ENCODE results near the gene CSNK1G1.

The CSNK1G1 gene

DNA sequence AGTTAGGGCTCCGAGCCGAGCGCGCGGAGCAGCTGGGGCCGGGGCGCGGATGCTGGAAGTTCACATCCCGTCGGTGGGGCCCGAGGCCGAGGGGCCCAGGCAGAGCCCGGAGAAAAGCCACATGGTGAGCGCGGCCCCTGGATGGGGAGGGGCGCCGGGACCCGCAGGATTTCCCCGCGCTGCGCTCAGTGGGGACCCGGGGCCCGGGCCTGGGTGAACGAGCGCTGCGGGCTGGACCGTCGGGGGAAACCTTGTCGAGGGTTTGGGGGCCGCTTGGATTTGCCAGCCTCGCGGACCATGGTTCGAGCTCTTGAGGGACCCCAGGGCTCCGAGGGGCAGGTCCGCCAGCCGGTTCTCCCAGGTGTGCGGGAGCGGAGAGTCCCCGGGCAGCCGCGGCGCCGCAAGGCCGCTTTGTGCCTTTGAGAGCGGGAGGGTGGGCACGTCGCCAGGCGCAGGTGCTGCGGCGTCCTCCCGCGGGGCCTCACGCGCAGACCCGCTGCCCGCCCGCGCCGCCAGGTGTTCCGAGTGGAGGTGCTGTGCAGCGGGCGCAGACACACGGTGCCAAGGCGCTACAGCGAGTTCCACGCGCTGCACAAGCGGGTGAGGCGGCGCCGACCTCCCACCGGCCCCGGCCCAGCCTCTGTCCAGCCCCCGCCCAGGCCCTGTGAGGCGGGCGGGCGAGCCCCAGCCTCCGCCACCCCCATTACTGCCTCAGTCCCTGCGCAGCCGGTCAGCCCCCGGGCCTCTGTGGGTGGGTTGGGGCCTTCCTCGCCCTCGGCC lies 204.1 kb downstream of the CSNK1G1 start, which contains the start of gene SNX22:
TSS of gene SNX22 (plus strand) at position 5 of the 780 bp plus-strand sequence. CDS start at position 50, 45 bp downstream.
- DNase-seq, result peak in 1 of 2 donors; percentile 29

DNA sequence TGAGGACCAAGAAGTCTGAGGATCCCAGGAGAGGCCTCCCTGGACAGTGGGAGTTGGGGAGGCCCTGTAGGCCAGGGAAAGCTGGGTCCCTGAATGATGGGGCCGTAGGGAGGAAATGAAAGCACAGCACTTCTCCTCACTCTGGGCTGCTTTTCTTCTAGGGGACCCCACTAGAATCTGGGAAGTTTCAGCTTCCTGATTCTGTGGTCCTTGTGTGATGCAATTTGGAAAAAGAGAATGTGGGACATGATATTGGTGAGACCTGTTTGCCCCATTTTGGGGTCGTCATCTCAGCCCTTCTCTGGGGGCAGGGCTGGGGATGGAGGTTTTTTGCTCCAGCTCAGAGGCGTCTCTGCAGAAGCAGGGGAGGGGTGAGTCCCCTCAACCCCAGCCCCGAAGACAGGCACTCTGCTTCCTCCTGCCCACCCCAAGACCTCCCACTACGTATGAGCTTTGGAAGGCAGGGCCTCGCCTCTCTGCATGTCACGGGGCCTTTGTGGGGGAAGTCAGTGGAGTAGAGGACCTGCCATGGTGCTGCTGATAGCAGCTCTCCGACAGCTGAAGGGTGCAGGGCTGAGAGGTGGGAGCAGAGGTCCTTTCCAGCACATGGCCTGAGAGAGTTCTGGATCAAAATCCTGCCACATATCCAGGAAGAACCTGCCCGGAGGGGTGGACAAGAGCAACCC lies 205.9 kb downstream of the CSNK1G1 start:
- no peak for DNase-seq

DNA sequence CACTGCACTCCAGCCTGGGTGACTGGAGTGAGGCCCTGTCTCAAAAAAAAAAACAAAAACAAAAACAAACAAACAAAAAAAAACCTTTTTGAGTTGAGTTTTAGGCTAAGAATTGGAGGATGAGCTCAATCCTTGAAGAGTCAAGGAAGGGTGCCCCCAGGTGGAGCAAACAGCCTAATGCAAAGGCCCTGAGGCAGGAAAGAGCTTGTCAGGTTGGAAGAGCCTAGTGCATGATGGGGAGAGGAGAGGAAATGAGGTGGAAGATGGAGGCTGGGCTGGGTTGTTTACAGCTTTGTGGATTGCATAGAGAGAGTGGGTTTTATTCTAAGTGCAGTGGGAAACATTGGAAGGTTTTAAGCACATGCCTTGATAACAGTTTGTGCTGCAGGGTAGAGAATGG lies 206.5 kb downstream of the CSNK1G1 start:
- no peak for DNase-seq

DNA sequence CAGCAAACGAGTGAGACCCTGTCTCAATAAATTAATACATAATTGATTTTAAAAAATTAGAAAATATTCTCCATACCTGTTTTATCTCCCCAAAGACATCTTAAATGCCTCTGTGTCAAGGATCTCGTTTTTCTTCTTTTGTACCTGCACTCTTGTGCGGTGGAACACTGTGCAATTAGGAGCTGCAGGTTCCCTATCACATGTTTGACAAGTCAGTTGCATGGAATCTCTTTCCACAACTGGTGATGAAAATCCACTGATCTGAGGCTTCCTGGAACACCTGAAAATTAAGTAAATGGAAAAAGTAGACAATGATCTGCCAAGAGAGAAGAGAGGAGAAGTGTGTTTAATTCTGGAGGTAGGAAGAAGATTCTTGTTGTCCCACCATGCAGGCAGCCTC lies 207.4 kb downstream of the CSNK1G1 start:
- no peak for DNase-seq

DNA sequence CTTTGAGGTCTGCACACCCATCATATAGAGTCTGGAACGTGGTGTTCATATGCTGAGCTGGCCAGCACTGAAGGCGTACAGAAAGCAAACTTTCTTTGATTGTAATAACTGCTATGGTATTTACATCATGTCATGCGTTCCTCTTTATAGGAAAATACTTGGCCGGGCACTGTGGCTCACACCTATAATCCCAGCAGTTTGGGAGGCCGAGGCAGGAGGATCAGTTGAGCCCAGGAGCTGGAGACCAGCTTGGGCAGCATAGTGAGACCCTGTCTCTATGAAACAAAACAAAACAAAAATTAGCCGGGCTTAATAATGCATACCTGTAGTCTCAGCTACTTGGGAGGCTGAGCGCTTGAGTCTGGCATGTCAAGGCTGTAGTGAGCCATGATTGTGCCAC lies 207.8 kb downstream of the CSNK1G1 start:
- no peak for DNase-seq

DNA sequence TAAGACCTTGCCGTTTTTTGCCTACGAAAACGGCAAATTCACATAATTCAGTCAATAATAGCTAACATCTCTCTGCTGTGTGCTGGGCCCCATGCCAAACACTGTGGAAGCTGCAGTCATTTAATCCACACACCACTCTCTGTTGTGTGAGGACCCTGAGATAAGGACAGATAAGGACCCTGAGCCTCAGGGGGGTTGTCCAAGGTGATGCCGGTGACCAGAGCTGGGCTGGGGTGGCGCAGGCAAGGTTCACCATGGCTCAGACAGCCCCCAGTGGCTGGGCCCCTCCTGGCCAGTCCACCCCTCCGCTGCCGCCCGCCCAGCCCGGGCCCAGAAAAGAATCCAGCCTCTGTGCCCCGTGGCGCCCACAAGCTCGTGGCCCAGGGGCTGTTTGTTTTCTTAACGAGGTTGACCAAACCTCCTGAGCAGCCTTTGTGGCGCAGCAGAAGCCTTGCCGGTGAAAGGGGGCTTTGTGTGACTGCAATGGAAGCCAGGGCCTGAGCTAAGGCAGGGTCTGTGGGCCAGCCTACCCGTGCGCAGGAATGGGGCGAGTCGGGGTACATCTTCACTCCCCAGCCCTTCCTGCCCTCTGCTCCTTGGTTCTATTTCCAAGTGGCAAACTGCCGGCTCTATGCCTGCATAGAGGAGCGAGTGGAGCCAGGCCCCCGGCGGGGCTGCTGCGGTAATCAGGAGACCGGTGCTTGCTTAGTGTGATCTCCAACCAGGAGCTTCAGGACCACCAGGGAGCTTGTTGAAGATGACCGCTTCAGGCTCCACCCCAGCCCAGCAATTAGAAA lies 208.9 kb downstream of the CSNK1G1 start:
- DNase-seq, result no peak

DNA sequence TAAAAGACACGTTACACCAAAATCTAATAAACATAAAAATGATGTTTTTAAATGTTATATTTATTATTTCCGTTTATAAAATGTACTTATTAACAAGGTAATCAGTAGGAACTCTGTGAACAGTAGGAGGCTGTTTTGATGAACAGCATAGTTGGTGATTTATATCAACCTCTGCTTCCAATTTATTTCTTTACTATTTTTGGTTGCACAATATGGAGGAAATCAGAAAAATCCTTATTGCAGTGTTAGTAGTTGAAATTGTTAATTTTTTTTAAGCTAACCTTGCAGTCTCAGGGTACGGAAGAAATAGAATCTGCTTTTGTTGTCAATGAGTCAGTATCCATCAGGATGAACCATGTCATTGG lies 209.5 kb downstream of the CSNK1G1 start:
- no peak for DNase-seq

DNA sequence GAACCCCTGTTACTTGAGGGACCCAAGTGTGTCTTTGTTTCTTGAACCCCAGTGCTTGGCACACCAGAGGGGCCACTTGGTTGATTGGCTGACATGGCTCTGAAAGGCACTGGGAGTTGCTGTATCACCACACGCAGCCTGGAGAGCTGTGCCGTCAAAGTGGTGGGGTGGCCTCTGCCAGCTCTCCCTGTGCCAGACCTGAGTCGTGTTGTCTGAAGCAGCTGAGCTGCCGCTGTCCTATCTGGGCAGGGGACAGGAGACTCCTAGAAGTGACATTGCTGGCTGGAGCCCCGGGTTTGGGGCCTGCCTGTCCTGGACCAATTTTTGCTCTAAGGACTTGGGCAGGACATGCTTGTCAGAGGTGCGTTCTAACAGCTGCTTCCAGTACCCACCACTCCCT lies 209.9 kb downstream of the CSNK1G1 start:
- no peak for DNase-seq

DNA sequence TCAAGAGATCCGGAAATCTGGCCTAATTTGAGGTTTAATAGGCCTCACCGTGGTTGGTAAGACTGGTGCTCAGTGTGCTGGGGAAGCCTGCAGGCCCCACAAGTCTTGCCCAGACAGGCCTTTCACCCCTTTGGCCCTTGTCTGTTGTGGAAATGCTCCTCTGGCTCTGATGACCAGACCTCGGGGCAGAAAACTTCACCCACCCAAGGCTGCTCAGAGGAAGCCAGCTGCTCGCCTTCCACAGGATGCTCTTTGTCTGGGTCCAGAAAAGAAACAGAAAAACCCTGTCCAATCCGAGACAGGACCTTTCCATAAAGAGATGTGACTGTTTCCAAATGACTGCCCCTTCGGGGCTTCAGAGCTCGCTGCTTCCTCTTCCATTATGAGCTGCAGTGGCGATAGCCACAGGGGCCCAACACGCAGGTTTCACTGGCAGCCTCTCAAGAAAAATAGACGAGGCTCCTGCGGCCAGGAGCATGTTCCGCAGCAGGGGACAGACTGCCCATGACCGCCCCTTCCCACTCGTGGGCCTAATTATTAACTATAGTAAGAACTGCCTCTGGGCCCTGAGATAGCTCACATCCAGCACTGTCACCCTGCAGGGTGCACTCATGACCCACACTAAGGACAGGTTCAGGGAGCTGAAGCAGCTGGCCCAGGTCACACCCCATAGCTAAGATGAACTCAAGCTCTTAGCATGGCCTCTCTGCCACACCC lies 211.2 kb downstream of the CSNK1G1 start:
- no peak for DNase-seq

DNA sequence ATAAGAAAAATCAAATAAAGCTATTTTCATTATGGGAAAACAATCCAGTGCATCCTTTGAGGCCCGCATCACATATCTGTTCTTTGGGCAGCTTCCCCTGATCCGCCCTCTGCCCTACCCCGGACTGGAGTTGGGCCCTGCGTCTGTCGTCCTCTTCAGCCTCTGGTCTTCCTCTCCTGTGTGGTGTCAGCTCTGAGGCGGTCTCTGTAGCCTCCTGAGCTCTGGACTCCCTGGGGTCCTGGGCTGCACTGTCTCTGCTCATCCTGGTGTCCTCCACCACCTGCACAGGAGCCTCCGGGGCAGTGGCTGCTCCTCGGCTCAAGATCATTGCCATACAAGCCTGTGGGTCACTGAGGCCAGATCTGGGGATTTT lies 211.8 kb downstream of the CSNK1G1 start:
- no peak for DNase-seq

DNA sequence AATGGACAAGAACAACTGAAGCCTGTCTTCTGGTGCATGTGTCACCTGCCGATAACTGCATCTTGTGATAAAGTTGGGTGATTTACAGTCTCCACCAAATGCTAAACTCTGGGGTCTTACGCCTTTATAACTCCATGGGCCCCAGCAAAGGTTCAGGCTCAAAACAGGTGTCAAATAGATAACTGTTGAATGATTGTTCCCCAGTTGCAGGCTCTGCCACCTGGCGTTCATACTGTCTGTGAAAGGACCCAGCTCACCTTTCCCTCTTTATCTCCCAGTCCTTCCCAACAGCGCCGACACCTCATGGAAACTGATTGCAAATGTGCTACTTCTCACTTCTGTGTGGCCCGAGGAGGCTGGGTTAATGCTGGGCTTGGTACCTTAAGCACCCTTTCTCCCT lies 212.7 kb downstream of the CSNK1G1 start:
- no peak for DNase-seq

DNA sequence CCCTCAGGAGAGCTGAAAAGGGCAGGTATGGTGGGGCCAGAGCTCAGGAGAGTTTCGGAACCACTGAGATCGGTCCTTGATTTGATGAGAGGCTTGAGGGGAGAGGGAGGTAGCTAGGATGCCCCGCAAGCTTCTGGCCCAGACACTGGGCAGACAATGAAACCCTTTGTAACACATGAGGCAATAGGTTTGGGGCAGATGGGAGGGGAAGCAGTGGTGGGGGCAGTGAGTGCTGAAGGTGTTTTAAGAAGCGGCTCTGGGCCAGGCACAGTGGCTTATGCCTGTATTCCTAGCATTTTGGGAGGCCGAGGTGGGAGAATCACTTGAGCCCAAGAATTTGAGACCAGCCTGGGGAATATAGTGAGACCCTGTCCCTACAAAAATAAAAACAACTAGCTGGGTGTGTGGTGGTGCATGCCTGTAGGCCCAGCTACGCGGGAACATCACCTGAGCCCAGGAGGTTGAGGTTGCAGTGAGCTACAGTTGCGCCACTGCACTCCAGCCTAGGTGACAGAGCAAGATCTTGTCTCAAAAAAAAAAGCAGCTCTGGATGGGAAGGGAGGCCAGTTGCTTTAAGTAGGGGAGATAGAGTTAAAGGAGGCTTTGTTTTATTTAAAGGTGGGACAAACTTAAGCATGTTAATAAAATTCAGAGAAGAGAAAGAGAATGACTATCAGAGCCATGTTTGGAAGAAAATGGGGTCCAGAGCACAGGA lies 214.0 kb downstream of the CSNK1G1 start:
- no peak for DNase-seq

DNA sequence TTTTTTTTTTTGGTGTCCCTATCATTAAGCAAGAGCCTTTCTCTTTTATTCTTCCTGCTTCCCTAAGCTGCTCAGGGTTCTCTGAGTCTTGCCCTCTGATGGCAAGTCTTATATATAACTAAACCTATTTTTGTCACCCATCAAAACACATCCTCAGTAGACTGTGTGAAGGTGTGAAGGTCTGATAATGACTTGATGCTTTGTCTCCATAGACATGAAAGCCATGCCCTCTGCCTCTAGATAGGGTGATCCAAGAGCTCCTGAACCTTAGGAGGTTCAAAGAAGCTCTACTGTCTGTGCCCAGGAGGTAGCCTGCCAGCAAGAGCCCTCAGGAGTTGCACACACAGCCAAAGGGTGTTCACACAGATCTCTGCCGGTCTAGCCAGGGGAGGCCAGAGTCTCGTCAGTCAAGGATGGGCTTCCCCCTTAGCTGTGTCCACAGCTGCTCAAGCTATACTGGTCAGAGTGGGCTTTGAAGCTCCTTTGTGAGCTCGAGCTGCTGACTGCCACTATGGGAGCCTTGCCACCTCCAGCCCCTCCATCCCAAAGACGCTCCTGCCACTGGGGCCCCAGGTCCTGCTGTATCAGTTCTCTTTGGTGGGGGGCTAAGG lies 217.5 kb downstream of the CSNK1G1 start:
- no peak for DNase-seq

DNA sequence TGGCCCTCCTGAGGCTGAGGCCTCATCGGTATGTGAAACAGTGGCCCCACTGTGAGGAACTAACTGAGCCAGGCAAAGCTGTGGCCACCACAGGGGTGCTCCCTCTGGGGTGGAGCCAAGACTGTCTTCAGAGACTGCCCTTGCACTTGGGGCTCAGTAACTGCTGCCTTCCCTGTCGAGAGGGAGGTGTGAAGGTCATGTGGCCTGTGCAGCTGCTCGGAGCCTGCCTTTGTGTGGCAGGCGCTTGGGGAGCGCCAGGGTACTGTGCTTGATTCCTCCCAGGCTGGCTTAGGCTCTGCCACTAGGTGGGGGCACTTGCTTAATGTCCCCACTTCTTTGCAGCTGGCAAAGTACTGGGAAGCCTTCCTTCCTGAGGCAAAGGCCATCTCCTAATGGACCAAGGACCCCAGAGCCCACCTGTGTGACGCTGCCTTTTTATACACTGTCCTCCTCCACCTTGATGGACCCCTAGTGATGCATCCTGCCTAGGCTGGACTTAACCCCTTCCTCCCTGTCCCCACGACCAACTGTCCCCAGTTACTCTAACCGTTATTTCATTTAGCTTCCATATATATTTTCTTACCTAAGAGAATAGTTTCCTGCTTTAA lies 218.6 kb downstream of the CSNK1G1 start:
- peak in 1 of 2 donors; percentile 29 for DNase-seq

DNA sequence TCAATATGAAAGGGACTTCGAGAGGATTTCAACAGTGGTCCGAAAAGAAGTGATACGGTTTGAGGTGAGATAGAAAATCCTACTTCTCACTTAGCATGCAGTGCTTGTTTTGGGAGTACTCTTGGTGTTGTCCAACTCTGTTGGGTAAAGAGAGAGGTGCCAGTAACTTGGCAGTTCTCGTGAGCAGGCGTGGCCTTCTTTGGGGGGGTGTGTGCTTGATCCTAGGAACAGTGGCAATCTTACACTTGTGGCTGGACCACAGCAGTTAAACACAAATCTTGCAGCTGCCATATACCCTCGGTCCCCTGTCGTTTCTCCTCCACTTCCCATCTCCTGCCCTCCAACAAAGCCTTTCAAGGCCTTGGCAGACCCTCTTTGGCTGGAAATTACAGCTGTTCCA lies 219.6 kb downstream of the CSNK1G1 start:
- no peak for DNase-seq

DNA sequence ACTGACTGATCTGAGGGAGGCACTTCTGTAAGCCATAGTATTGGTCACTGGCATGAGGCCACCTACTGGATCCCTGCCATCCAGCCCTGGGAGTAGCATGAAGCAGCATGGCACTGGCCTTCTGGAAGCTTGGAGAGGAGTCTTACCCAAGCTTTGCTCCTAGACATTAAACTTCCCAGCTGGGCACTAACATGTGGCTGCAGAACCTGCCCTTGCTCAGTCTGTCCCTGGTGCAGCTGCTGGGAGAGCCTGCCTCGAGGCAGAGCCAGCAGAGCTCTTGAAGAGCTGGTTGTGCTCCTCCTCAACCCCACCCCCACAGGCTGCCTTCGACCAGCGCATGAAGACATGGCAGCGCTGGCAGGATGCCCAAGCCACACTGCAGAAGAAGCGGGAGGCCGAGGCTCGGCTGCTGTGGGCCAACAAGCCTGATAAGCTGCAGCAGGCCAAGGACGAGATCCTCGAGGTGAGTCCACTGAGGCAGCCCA lies 221.6 kb downstream of the CSNK1G1 start:
- DNase-seq, result no peak

DNA sequence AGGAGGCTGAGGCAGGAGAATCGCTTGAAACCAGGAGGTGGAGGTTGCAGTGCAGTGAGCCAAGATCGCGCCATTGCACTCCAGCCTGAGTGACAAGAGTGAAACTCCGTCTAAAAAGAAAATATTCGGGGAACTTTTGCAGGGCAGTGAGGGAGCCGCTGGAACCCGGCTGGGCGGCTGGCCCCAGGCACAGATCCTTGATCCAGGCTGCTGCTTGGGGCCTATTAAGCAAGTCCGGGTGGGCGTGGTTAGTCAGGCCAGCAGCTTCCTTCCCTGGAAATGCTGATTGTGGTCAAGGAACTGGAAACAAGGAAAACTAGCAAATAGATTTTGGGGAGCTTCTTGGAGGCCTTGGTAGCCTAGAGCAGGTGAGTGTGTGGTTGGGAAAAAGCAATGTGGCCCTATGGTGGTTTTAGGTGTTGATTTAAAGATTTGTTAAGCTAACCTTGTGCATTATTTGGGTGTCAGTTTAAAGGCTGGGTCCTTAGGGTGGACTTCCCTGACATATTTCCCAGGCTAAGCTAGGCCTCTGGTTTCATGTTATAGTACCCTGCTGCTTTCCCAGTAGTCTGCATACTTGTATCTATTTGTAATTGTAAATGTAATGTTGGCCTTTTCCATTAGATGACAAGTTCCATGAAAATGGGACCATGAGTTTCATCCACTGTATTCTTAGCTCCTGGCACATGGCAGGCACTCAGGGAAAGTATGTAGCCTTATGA lies 222.2 kb downstream of the CSNK1G1 start:
- no peak for DNase-seq

DNA sequence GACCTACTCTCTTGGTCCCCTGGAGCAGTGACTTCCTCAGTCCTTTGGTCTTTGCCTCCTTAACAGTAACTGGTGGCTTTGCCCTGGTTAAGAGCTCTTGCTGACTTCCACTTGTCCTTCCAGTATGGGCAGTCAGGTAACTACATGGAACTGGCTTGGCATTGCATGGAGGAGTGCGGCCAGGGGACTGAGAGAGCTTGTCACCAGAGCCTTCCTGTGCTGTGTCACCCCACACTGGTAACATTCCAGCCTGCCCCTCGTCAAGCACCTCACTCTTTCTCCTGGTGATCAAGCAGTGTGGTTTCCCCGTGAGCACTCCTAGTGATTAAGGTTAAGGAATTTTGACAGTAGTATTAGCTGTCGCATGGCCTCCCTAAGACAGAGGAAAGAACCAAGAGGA lies 223.8 kb downstream of the CSNK1G1 start:
- DNase-seq, result no peak

DNA sequence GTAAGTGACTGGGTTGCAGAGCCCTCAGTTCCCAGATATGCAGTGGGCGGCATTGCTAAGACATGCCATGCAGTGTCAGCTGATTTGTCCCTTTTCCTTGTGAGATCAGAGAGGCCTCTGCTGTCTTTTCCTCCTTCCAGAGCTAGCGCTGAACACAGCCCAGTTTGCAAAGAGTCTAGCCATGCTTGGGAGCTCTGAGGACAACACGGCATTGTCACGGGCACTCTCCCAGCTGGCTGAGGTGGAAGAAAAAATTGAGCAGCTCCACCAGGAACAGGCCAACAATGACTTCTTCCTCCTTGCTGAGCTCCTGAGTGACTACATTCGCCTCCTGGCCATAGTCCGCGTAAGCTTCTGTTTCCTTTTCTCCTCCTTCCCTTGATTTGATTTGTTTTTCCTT lies 224.4 kb downstream of the CSNK1G1 start:
- DNase-seq, result no peak

DNA sequence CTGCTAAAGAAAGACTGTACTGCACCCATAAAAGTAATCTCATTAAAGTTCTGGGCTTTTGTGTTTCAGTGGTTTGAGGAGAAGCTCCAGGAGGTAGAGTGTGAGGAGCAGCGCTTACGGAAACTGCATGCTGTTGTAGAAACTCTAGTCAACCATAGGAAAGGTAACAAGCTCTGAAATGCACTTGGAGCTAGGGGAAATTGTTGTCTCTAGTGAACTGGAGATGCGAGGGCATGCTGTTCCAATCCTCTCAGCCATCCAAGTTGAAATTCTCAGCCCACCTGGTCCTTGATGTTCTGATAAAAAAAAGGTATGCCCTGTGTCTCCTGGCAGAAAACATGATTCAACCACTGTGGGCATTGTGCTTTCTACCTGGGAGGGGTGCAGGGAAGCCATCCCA lies 225.8 kb downstream of the CSNK1G1 start:
- DNase-seq, result no peak
